AG10803 (cell line): ENCODE results near the gene SLC2A6.

Source experiments
- DNase-seq: peaks from one replicate; pipeline ENCODE4 v3.0.0; 2010; ENCODE audit warnings: low read depth
- H3K4me3 ChIP-seq: 2 replicates; pipeline ENCODE4 v1.5.1; 2011; ENCODE audit warnings: mild to moderate bottlenecking, low read length, control low read depth
- TF ChIP-seq, protein P1 (sequence below): conservative IDR thresholded peaks from 2 replicates; pipeline ENCODE4 v1.5.1; 2011; ENCODE audit warnings: mild to moderate bottlenecking, low read length, control low read depth, inconsistent platforms

Gene SLC2A6

DNA sequence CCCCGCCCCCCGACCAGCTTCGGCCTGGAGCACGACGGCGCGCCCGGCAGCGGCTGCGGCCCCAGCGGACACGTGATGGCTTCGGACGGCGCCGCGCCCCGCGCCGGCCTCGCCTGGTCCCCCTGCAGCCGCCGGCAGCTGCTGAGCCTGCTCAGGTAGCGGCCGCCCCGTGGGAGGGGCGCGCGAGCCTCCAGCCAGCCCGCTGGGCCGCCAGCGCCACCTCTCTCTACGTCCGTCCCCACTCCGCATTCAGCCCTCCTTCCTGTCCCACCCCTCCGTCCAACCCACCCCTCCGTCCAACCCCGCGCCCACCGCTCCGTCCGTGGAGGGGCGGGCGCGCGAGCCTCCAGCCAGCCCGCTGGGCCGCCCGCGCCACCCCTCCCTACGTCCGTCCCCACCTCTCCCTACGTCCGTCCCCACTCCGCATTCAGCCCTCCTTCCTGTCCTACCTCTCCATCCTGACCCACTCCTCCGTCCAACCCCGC is 50.2 kb downstream of the SLC2A6 start:
- no peak for DNase-seq
- no peak overlapping the region for H3K4me3 ChIP-seq

DNA sequence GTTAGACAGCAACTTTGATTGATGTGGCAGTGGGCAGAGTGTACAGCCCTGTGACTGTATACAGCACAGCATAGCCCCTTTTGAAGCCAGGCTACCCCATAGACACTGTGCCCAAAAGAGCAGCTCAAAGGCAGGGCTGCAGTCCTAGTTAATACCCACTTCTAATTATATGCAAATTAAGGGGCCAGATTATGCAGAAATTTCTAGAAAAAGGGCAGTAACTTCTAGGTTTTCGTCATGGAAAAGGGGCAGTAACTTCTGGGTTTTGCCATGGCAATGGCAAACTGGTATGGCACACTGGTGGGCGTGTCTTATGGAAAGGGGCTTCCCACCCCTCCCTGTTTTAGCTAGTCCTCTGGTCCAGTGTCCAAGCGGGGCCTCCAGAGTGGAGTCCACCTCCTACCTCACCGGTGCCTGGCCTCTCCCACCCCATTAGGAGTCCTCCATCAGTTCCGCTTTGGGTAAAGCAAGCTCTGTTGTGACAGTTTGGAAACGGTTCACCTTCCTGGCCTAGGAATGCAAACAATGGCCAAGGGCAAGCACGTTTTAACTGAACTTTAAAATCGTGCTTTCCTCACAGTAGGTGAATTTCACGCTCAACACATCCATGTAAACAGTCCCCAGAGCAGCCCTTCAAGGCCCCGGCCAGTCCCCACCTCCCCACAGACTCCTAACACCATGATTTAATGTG is 51.1 kb downstream of the SLC2A6 start:
- TF ChIP-seq, protein P1, sequence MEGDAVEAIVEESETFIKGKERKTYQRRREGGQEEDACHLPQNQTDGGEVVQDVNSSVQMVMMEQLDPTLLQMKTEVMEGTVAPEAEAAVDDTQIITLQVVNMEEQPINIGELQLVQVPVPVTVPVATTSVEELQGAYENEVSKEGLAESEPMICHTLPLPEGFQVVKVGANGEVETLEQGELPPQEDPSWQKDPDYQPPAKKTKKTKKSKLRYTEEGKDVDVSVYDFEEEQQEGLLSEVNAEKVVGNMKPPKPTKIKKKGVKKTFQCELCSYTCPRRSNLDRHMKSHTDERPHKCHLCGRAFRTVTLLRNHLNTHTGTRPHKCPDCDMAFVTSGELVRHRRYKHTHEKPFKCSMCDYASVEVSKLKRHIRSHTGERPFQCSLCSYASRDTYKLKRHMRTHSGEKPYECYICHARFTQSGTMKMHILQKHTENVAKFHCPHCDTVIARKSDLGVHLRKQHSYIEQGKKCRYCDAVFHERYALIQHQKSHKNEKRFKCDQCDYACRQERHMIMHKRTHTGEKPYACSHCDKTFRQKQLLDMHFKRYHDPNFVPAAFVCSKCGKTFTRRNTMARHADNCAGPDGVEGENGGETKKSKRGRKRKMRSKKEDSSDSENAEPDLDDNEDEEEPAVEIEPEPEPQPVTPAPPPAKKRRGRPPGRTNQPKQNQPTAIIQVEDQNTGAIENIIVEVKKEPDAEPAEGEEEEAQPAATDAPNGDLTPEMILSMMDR: no peak
- DNase-seq: no peak
- H3K4me3 ChIP-seq: no peak overlapping the region

More for the DNA sequence above, 50.2 kb downstream of the SLC2A6 start:
- TF ChIP-seq, protein P1: no peak

DNA sequence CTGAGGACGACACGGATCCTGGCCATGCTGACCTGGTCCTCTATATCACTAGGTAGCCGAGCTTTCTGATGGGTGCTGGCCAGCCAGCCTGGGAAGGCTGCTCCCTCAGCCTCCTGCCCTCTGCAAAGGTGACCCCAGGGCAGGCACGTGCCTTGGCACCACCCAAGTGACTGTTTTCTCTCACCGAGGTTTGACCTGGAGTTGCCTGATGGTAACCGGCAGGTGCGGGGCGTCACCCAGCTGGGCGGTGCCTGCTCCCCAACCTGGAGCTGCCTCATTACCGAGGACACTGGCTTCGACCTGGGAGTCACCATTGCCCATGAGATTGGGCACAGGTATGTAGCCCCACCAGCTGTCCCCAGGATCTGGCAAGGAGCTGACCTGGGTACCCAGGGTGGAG is 52.9 kb downstream of the SLC2A6 start:
- TF ChIP-seq, protein P1: no peak
- no peak for DNase-seq
- H3K4me3 ChIP-seq: no peak overlapping the region

DNA sequence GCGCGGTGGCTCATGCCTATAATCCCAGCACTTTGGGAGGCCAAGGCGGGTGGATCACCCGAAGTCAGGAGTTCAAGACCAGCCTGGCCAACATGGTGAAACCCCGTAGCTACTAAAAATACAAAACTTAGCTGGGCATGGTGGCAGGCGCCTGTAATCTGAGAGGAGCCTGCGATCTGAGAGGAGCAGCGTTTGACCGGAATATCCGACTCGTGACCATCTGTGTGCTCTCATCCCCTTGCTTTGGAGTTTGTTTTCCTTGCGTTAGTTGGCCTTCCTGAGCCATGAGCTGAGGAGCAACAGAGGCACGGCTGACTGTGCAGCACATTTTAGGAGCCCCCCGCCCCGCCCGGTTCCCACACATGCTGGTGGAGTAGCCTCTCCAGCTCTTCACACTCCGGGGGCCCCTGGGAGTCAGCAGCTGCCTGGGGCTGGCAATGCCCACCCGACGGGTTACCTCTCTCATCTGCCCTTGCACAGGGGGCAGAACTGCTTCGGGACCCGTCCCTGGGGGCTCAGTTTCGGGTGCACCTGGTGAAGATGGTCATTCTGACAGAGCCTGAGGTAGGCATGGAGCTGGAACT is 53.8 kb downstream of the SLC2A6 start:
- no peak for DNase-seq
- TF ChIP-seq, protein P1: no peak
- no peak overlapping the region for H3K4me3 ChIP-seq

DNA sequence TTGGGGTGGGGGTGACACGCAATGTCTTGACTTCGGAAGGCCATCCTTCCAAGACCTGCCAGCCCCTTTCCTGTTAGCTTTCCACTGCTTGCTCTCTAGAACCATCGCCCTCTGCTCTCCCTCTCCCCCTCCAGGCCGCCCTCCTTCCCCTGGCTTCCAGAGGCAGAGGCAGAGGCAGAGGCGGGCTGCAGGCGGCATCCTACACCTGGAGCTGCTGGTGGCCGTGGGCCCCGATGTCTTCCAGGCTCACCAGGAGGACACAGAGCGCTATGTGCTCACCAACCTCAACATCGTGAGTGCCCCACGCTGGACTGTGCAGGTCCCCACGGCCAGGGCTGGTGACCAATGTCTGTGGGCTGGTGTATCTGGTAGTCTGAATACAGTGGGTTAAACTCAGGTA is 54.7 kb downstream of the SLC2A6 start:
- TF ChIP-seq, protein P1: no peak
- H3K4me3 ChIP-seq: no peak overlapping the region
- no peak for DNase-seq

DNA sequence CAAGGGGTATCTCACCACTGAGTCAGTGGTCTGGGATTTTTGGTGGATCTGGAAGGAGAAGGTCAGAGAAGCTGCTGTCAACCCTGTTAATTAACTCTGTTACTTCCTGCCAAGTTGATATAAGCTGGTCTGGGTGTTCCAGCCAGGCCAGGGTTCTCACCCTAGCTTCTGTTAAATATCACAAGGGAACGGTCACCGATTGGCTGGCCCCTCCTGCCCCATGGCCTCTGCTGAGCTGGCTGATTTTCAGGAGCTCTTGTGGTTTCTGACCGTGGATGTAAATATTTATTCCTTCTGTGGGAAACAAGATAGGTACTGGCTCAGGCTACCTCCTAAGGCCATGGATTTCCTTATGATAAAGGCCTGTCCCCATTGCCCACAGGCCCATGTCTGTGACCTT is 55.7 kb downstream of the SLC2A6 start:
- H3K4me3 ChIP-seq: no peak overlapping the region
- TF ChIP-seq, protein P1: no peak
- DNase-seq: no peak
